ENCODE data around the gene PGA4. TPM values are rescaled to one million over a fixed set of nuclear protein-coding genes. Genes with fewer than 3 reads are reported as not detected.
"Not testable (repeated sequence)": the region's sequence is repeated elsewhere in the genome, so short reads cannot be mapped to it uniquely, and the experiment has no call there.

The PGA4 gene
- total and polyA plus RNA-seq, 7 donors = 0.08 to 1.4 (median 0.57) TPM; not detected in 2

DNA sequence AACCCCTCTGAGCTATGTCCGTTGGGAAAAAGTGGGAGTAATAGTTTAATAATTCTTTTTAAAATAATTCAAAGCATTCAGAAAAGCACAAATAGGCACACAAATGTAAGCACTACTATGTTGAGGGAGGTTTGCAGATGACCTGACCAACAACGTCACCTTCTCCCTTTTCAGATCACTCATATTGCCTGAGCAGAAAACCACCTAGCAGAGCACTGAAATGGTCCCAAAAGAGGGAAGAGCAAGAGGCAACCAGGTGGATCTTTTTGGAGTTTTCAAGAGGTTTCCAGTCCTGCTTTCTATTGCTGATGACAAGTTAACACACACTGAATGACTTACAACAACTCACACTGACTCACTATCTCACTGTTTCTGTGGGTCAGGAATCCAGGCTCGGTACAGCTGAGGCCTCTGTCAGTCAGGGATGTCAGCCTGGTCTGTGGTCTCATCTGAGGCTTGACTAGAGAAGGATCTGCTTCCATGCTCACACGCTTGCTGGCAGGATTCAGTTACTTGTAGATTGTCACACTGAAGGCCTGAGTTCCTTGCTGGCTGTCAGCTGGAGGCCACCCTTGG lies 23.1 kb upstream of the PGA4 start:
- DNase-seq (no peak), ATAC-seq (no peak)
- H3K27ac ChIP-seq = no peak overlapping the region
- peaks cover 0 to 22% (median 0%) of the 10 kb centered on the region in 3 donors for H3K27me3 ChIP-seq (ENCODE audit: insufficient read depth in 3 of 3, low read length in 2 of 3)
- TF ChIP-seq CTCF (IDR thresholded peaks at IDR 0.05) = no peak
- whole genome bisulfite sequencing, 3 donors = 85 to 89% (median 88%) methylated on average over 4 of the region's 4 CpGs
- no peak overlapping the region for H3K4me3 ChIP-seq
- intact Hi-C loops (cut with DNase I) = loop anchor here in 1 of 2 donors (10.0 kb wide), 1 partner anchor 56 kb away; no protein-coding TSS in a partner anchor
- no peaks in the 10 kb centered on the region for H3K9me3 ChIP-seq
- no peaks in the 10 kb centered on the region for H3K4me1 ChIP-seq
- H3K36me3 ChIP-seq (ENCODE audit: insufficient read depth in 1 of 2, low read depth in 1 of 2) = no peaks in the 10 kb centered on the region

GRCh38 chr11:61201476-61201875 lies 20.7 kb upstream of the PGA4 start:
- Histone ChIP-seq H3K9me3 (no peaks in the 10 kb centered on the region), H3K4me3 (no peak overlapping the region), H3K27ac (no peak overlapping the region), H3K27me3 (ENCODE audit: insufficient read depth in 3 of 3, low read length in 2 of 3) (peaks cover 0 to 12% (median 0%) of the 10 kb centered on the region in 3 donors), H3K4me1 (no peaks in the 10 kb centered on the region), H3K36me3 (ENCODE audit: insufficient read depth in 1 of 2, low read depth in 1 of 2) (no peaks in the 10 kb centered on the region)
- 72 to 77% (median 76%) methylated on average over 14 of the region's 14 CpGs for WGBS, 3 donors
- ATAC-seq = no peak
- intact Hi-C loops (cut with DNase I) = no loop called here
- no peak for DNase-seq
- TF ChIP-seq CTCF (IDR thresholded peaks at IDR 0.05) = no peak

DNA sequence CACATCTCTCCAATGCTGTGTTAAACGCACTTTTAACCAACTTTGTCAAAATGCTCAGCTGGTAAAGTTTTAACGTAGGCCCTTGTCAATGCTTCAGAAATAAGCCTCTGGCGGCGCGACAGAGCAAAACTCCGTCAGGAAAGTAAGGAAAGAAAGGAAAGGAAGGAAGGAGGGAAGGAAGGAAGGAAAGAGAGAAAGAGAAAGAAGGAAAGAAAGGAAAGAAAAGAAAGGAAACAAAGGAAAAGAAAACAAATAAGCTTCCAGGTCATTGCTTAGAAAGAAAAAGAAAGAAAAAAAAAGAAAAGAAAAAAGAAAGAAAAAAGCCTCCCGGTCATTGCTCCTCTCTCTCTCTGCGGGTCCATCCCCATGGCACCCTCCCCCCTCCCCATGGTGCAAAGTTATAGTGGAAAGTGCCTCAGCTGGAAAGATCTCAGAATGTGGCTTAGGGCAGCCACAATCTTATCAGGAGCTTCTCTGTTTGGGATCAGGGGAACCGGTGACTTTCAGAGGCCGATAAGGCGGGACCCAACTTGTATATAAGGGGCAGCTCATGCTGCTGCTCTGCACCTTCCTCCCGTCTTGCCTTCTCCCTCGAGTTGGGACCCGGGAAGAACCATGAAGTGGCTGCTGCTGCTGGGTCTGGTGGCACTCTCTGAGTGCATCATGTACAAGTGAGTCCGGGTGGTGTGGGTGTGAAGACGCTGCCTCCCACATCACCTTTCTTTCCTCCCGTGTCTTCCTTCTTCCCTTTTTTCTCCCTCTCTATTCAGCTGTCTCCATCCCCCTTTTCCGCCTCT lies 19.0 kb upstream of the PGA4 start, which contains the start of gene PGA3:
PGA3 (plus strand) TSS at position 566 of the 797 bp plus-strand sequence; CDS start at position 616, 50 bp downstream.
- DNase-seq; H3K27me3 ChIP-seq (ENCODE audit: insufficient read depth in 3 of 3, low read length in 2 of 3); H3K9me3 ChIP-seq; H3K4me3 ChIP-seq; intact Hi-C loops (cut with DNase I); ATAC-seq; H3K36me3 ChIP-seq (ENCODE audit: insufficient read depth in 1 of 2, low read depth in 1 of 2); H3K27ac ChIP-seq; H3K4me1 ChIP-seq: not testable (repeated sequence)
- WGBS, 3 donors = 66 to 77% (median 74%) methylated on average over 17 of the region's 18 CpGs

DNA sequence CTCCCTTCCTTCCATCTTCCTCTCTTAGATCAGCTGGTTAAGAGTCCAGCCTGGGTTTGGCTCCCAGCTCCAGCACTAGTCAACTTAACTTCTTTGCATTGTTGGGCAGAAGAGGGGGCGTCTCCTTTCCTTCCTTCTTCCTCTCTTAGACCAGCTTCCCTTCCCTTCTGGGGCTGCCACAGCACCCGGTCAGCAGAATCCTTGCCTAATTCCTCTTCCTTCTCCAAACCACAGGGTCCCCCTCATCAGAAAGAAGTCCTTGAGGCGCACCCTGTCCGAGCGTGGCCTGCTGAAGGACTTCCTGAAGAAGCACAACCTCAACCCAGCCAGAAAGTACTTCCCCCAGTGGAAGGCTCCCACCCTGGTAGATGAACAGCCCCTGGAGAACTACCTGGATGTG lies 18.3 kb upstream of the PGA4 start:
- ATAC-seq; H3K4me3 ChIP-seq; H3K9me3 ChIP-seq; H3K36me3 ChIP-seq (ENCODE audit: insufficient read depth in 1 of 2, low read depth in 1 of 2); intact Hi-C loops (cut with DNase I); DNase-seq; H3K27ac ChIP-seq; H3K4me1 ChIP-seq; H3K27me3 ChIP-seq (ENCODE audit: insufficient read depth in 3 of 3, low read length in 2 of 3): not testable (repeated sequence)
- 82% methylated on average over 2 of the region's 5 CpGs; no CpG with 5 or more reads in 2 of the 3 donors for WGBS, 3 donors

DNA sequence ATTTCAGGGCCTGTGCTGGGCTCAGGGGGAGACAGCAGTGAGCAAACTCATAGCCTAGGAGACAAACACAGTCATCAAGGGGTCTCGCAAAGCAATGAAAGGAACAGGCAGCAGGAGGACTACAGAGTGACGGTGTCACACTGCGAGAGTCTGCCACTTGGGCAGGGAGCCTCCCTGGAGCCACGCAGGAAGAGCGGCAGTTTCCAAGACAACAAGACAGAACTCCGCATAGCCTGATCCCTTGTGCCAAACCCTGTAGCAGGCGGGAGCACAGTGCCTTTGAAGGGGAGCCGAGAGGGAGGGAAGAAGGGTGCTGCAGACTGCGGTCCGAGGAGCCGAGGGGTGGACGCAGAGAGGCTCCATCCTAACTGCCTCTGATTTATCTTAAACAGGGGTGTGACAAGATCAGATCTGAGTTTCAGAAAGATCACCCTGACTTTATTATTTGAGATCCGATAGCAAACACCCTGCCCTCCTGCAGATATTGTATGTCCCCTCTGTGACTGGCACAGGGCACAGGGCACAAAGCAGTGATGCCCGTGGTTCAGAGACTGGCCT lies 17.6 kb upstream of the PGA4 start:
- H3K4me1 ChIP-seq; DNase-seq; H3K9me3 ChIP-seq; H3K4me3 ChIP-seq; H3K27ac ChIP-seq; H3K36me3 ChIP-seq (ENCODE audit: insufficient read depth in 1 of 2, low read depth in 1 of 2); H3K27me3 ChIP-seq (ENCODE audit: insufficient read depth in 3 of 3, low read length in 2 of 3); intact Hi-C loops (cut with DNase I): not testable (repeated sequence)
- peak in 1 of 4 donors; percentile 14 for ATAC-seq
- WGBS, 3 donors = 61 to 62% (median 61%) methylated on average over 14 of the region's 14 CpGs

DNA sequence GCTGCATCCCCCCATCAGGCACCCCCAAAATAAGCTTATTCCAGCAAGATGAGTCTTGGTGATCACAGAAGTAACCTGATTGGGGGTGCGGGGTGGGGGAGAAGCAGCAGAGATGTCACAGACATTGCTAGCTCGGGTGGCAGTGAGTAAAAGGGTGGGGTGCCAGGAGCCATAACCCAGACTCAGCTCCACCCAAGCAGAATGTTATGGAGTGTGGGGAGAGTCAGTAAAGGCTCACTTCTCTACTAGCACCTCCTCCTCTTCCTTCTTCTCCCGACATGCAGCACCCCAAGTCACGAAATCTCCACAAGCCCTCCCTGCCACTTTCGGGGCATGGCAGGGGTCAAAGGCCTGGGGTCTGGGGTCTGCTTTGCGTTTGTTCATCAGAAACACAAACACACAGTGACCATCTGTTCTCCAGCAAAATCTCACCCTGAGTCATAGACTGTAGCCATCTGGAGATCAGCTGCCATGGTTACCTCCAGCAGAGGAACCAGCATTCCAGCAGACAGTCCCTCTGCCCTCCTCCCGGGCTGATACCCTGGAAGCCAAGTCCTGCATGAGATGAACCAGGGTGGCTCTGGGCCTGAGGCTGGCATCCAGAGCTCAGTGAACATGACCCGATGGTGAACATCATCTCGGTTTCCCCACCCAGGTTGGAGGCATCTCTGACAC lies 14.4 kb upstream of the PGA4 start:
- H3K9me3 ChIP-seq; H3K36me3 ChIP-seq (ENCODE audit: insufficient read depth in 1 of 2, low read depth in 1 of 2); H3K4me1 ChIP-seq; DNase-seq; intact Hi-C loops (cut with DNase I); H3K27ac ChIP-seq; H3K27me3 ChIP-seq (ENCODE audit: insufficient read depth in 3 of 3, low read length in 2 of 3); H3K4me3 ChIP-seq; ATAC-seq: not testable (repeated sequence)
- whole genome bisulfite sequencing, 3 donors = no CpG with 5 or more reads among the region's 9 CpGs

DNA sequence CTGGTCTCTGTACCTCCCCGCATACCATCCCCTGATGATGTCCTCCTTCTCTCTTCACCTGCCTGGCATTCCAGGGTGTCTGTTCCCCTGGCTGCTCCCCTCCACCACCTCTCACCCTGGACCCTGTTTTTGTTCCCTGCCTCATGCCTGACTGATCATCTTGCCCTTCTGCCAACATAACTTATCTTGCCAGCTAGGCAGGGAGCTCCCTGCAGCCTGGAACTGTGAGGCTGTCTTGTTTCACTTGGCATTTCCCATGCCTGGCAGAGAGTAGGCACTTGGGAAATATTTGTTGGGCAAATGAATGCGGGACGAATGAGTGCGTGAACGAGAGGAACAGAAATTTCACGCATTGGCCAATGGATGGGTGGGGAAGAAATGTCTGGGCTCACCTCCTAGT lies 11.5 kb upstream of the PGA4 start:
- not testable (repeated sequence) for H3K27ac ChIP-seq

GRCh38 chr11:61211327-61211952 lies 10.7 kb upstream of the PGA4 start:
- 23 to 38% (median 28%) methylated on average over 7 of the region's 10 CpGs for WGBS, 3 donors
- H3K4me3 ChIP-seq; DNase-seq; H3K27ac ChIP-seq; H3K9me3 ChIP-seq; H3K36me3 ChIP-seq (ENCODE audit: insufficient read depth in 1 of 2, low read depth in 1 of 2); H3K27me3 ChIP-seq (ENCODE audit: insufficient read depth in 3 of 3, low read length in 2 of 3); H3K4me1 ChIP-seq; intact Hi-C loops (cut with DNase I): not testable (repeated sequence)
- ATAC-seq = peak in 1 of 4 donors; percentile 30

More for the DNA sequence above, 11.5 kb upstream of the PGA4 start:
- ATAC-seq; intact Hi-C loops (cut with DNase I); H3K4me1 ChIP-seq; H3K4me3 ChIP-seq; H3K36me3 ChIP-seq (ENCODE audit: insufficient read depth in 1 of 2, low read depth in 1 of 2); H3K9me3 ChIP-seq; DNase-seq; H3K27me3 ChIP-seq (ENCODE audit: insufficient read depth in 3 of 3, low read length in 2 of 3): not testable (repeated sequence)
- WGBS, 3 donors = no CpG with 5 or more reads among the region's 6 CpGs
